Thyroid gland (tissue), 4 donors: Measurements from ENCODE around the gene MAEA.

Source experiments
- CTCF ChIP-seq, 6 experiments: fragments of 200-600 bp in 3 of 6; fragments of 450-650 bp in 3 of 6; sonication (generic) in 3 of 6; IDR thresholded peaks; one replicate each; pipeline ENCODE4 v1.5.1; 2016 to 2019; ENCODE audit warnings: antibody characterized with exemption in 6 of 6, mild to moderate bottlenecking in 2 of 6, inconsistent platforms in 1 of 6, moderate library complexity in 1 of 6
- POLR2A ChIP-seq, 2 donors: fragments of 450-650 bp; IDR thresholded peaks; one replicate each; pipeline ENCODE4 v1.6.1; 2017; ENCODE audit warnings: antibody characterized with exemption in 2 of 2, mild to moderate bottlenecking in 2 of 2, moderate library complexity in 1 of 2

- TF ChIP-seq CTCF (IDR thresholded peaks at IDR 0.05) (no peak), POLR2A (IDR thresholded peaks at IDR 0.05) (no peak)
Measured at GRCh38 chr4:1266881-1267763, 22.6 kb upstream of the MAEA start.
